Measurements from ENCODE around the gene MAPKAP1. TPM values are rescaled to one million over a fixed set of nuclear protein-coding genes. Genes with fewer than 3 reads are reported as not detected.

The MAPKAP1 gene
- total RNA-seq, 4 donors from 2014 or later: 76.5 to 141 (median 87.5) TPM

DNA sequence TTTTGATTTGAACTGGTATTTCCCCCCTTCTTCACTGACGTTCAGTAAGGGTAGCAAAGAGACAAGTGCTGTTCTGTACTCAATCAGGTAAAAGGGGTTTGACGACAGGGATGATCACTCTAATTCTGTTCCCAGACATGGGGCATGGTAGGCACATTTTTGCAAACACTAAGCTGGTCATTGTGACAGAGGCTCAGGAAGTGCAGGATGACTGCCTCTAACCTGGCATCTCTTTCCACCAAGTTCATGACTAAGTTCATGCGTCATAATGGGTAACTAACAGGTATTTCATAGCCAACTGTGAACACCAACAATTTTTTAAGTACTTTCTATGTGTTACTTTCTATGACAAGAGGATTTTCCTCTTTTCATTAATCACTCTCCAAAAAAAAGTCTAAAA lies 166.5 kb downstream of the MAPKAP1 start:
- 55 to 86% methylated on average over 3 of the region's 3 CpGs for WGBS, 2 donors (ENCODE audit: low coverage in 1 of 2)
- H3K9me3 ChIP-seq: no peaks in the 10 kb centered on the region
- no peak overlapping the region for H3K4me3 ChIP-seq
- ATAC-seq: no peak
- H3K27me3 ChIP-seq: no peaks in the 10 kb centered on the region
- H3K4me1 ChIP-seq: peaks cover 12 to 72% (median 20%) of the 10 kb centered on the region in 3 donors
- no peak for TF ChIP-seq EP300 (IDR thresholded peaks at IDR 0.05)
- TF ChIP-seq, protein P1, sequence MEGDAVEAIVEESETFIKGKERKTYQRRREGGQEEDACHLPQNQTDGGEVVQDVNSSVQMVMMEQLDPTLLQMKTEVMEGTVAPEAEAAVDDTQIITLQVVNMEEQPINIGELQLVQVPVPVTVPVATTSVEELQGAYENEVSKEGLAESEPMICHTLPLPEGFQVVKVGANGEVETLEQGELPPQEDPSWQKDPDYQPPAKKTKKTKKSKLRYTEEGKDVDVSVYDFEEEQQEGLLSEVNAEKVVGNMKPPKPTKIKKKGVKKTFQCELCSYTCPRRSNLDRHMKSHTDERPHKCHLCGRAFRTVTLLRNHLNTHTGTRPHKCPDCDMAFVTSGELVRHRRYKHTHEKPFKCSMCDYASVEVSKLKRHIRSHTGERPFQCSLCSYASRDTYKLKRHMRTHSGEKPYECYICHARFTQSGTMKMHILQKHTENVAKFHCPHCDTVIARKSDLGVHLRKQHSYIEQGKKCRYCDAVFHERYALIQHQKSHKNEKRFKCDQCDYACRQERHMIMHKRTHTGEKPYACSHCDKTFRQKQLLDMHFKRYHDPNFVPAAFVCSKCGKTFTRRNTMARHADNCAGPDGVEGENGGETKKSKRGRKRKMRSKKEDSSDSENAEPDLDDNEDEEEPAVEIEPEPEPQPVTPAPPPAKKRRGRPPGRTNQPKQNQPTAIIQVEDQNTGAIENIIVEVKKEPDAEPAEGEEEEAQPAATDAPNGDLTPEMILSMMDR (IDR thresholded peaks at IDR 0.05): no peak
- peak; percentile 64 for TF ChIP-seq POLR2AphosphoS5 (IDR thresholded peaks at IDR 0.05)
- no peak for TF ChIP-seq POLR2A (IDR thresholded peaks at IDR 0.05)
- no peak overlapping the region for H3K27ac ChIP-seq
- no peaks in the 10 kb centered on the region for H3K36me3 ChIP-seq

DNA sequence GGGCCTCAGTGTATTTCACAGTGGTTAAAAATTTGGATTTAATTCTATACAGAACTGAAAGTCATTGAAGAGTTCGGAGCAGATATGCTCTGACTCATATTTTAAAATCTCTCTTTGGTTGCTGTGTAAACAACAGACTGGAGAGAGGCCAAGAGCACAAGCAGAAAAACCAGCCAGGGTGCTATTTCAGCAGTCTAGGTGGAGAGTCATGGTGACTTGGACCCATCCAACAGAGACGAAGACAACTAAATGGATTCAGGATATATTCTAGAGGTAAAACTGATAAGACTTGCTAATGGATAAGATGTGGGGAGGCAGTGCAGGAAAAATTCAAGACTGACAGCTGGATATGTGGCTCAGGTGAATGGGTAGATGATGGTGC lies 168.9 kb downstream of the MAPKAP1 start:
- no peaks in the 10 kb centered on the region for H3K9me3 ChIP-seq
- no peaks in the 10 kb centered on the region for H3K27me3 ChIP-seq
- peak; percentile 34 for ATAC-seq
- 6 to 27% methylated on average over 2 of the region's 2 CpGs for WGBS, 2 donors (ENCODE audit: low coverage in 1 of 2)
- no peak overlapping the region for H3K4me3 ChIP-seq
- TF ChIP-seq POLR2A (IDR thresholded peaks at IDR 0.05) (no peak), POLR2AphosphoS5 (IDR thresholded peaks at IDR 0.05) (peak; percentile 59)
- H3K27ac ChIP-seq: no peak overlapping the region
- H3K4me1 ChIP-seq: peaks cover 7 to 56% (median 12%) of the 10 kb centered on the region in 3 donors
- H3K36me3 ChIP-seq: no peaks in the 10 kb centered on the region

DNA sequence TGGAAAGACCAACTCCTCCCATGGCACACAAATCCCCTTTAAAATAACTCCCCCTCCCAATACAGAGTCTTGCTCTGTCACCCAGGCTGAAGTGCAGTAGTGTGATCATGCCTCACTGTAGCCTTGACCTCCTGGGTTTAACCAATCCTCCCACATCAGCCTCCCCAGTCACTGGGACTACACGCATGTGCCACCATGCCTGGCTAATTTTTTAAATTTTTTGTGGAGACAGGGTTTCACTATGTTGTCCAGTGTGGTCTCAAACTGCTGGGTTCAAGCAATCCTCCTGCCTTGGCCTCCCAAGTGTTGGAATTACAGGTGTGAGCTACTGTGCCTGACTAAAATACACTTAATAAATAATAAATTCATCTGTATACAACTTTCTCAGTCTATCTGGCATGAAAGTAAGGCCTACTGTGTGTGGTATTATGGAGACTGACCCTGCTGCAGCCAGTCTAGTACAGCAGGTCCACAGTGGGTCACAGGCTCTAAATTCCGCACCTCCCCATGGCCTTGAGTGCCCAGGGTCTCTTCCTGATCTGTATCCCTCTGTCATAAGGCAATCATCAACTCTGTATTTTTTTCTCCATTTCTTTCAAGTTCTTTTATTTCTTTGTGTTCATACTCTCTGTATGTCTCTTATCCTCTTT lies 169.4 kb downstream of the MAPKAP1 start:
- ATAC-seq: no peak
- no peaks in the 10 kb centered on the region for H3K9me3 ChIP-seq
- WGBS, 2 donors (ENCODE audit: low coverage in 1 of 2): 83 to 86% methylated on average over 1 to 2 of the region's 2 CpGs

DNA sequence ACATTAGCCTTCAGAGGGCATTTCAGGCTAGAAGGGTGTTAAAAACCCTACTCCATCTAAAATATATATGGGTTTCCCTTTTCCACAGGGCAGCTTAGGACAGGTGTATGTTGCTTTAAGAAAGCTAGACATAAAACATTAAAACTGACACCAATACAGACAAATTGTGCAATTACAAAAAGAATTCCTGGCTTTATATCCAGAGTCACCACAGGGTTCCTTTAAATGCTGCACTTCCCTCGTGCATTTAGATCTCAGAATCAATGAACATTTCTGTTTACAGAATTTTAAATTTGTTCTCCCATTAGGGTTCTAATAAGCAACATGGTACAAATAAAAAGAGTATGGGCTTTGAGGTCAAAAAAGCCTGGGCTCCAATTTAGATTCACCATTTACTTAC lies 170.2 kb downstream of the MAPKAP1 start:
- WGBS, 2 donors (ENCODE audit: low coverage in 1 of 2): 58 to 63% methylated on average over 1 of the region's 1 CpG
- peaks cover 7 to 63% (median 10%) of the 10 kb centered on the region in 3 donors for H3K4me1 ChIP-seq
- no peaks in the 10 kb centered on the region for H3K9me3 ChIP-seq
- no peak overlapping the region for H3K27ac ChIP-seq
- H3K4me3 ChIP-seq: no peak overlapping the region
- TF ChIP-seq POLR2AphosphoS5 (IDR thresholded peaks at IDR 0.05): no peak
- no peak for TF ChIP-seq EP300 (IDR thresholded peaks at IDR 0.05)
- no peak for TF ChIP-seq POLR2A (IDR thresholded peaks at IDR 0.05)
- TF ChIP-seq, protein P1 (IDR thresholded peaks at IDR 0.05): no peak
- H3K27me3 ChIP-seq: no peaks in the 10 kb centered on the region
- ATAC-seq: no peak
- H3K36me3 ChIP-seq: no peaks in the 10 kb centered on the region

More for the DNA sequence above, 169.4 kb downstream of the MAPKAP1 start:
- H3K27ac ChIP-seq: no peak overlapping the region
- H3K27me3 ChIP-seq: no peaks in the 10 kb centered on the region
- no peaks in the 10 kb centered on the region for H3K36me3 ChIP-seq
- TF ChIP-seq POLR2A (IDR thresholded peaks at IDR 0.05): no peak
- TF ChIP-seq POLR2AphosphoS5 (IDR thresholded peaks at IDR 0.05): no peak
- TF ChIP-seq, protein P1 (IDR thresholded peaks at IDR 0.05): no peak
- TF ChIP-seq EP300 (IDR thresholded peaks at IDR 0.05): no peak
- no peak overlapping the region for H3K4me3 ChIP-seq
- peaks cover 7 to 61% (median 12%) of the 10 kb centered on the region in 3 donors for H3K4me1 ChIP-seq

DNA sequence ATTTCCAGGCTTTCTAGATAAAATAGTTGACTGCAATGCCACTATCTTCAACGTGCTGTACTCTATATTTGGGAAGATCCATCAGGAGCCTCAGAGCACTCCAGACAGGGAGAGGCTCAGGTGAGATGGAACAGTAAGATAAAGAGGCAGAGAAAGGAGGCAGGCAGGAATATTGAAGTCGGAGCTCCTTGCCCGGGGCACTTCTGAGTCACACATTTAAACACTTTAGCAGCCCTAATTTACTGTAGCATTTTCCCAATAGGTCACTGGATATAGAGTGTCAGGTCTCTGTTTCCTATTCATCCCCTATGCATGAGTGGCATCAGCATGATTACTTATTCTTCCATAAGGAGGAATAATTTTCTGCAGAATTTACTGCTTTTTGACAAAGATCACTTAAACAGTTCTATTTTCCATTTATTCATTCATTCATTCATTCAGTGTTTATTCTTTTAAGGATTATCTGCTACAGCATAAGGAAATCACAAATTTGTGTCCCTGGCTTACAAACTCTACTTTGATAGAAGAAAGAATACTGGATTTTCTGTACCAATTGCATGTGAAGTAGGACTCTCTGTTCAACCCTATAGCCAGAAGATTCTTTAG lies 170.7 kb downstream of the MAPKAP1 start:
- Histone ChIP-seq H3K9me3 (no peaks in the 10 kb centered on the region), H3K27me3 (no peaks in the 10 kb centered on the region), H3K27ac (no peak overlapping the region), H3K4me3 (no peak overlapping the region), H3K4me1 (peaks cover 7 to 59% (median 9%) of the 10 kb centered on the region in 3 donors), H3K36me3 (no peaks in the 10 kb centered on the region)
- WGBS, 2 donors (ENCODE audit: low coverage in 1 of 2): 58 to 94% methylated on average over 3 of the region's 3 CpGs
- no peak for ATAC-seq
- TF ChIP-seq EP300 (IDR thresholded peaks at IDR 0.05) (no peak), POLR2AphosphoS5 (IDR thresholded peaks at IDR 0.05) (no peak), POLR2A (IDR thresholded peaks at IDR 0.05) (no peak)
- TF ChIP-seq, protein P1 (IDR thresholded peaks at IDR 0.05): no peak

Data from gastroesophageal sphincter (tissue), 4 donors.